HepG2 (cell line): Measurements from ENCODE around the gene SMURF1. TPM values are rescaled to one million over a fixed set of nuclear protein-coding genes. Genes with fewer than 3 reads are reported as not detected.

Experiments used
- CEBPB ChIP-seq: IDR thresholded peaks from 2 replicates; pipeline ENCODE4 v1.6.1; 2011; ENCODE audit warnings: low read depth, low read length, improper control_type of control experiment, borderline replicate concordance
- KDM1A ChIP-seq: IDR thresholded peaks from 2 replicates; pipeline ENCODE4 v1.6.1; 2016; ENCODE audit warnings: missing compliant biosample characterization
- MZF1 ChIP-seq: sonication (generic); formaldehyde crosslinking; IDR thresholded peaks from 2 replicates; pipeline ENCODE4 v1.8.1; 2023; ENCODE audit warnings: mild to moderate bottlenecking, missing genetic modification reagents, borderline replicate concordance
- NR2F1 ChIP-seq, 2 experiments: fragments of 450-650 bp in 1 of 2; formaldehyde crosslinking in 1 of 2; IDR thresholded peaks; 2 replicates each; pipeline versions ENCODE4 v1.5.0 to v1.6.1; 2016 to 2020; ENCODE audit warnings: mild to moderate bottlenecking in 1 of 2, missing compliant biosample characterization in 1 of 2, missing genetic modification reagents in 1 of 2, moderate library complexity in 1 of 2
- PHB2 ChIP-seq: fragments of 450-650 bp; IDR thresholded peaks from 2 replicates; pipeline ENCODE4 v1.6.1; 2018; ENCODE audit not compliant: partially characterized antibody
- ZBTB3 ChIP-seq: sonication (generic); formaldehyde crosslinking; IDR thresholded peaks from 2 replicates; pipeline ENCODE4 v1.4.0; 2020; ENCODE audit warnings: low read depth, mild to moderate bottlenecking, moderate library complexity, missing genetic modification reagents, borderline replicate concordance
- ZFP91 ChIP-seq: sonication (generic); formaldehyde crosslinking; IDR thresholded peaks from 2 replicates; pipeline ENCODE4 v1.9.0; 2022; ENCODE audit warnings: missing genetic modification reagents, mild to moderate bottlenecking, borderline replicate concordance
- ZHX2 ChIP-seq, 2 experiments: sonication (generic) in 1 of 2; formaldehyde crosslinking in 1 of 2; IDR thresholded peaks; 2 replicates each; pipeline versions ENCODE4 v1.6.1 to v1.9.0; 2014 to 2022; ENCODE audit warnings: antibody characterized with exemption in 1 of 2, borderline replicate concordance in 1 of 2, inconsistent platforms in 1 of 2, low read depth in 1 of 2, missing genetic modification reagents in 1 of 2
- ZNF121 ChIP-seq: sonication (generic); formaldehyde crosslinking; IDR thresholded peaks from 2 replicates; pipeline ENCODE4 v1.5.0; 2020; ENCODE audit warnings: mild to moderate bottlenecking, missing genetic modification reagents
- ZNF260 ChIP-seq: sonication (generic); formaldehyde crosslinking; IDR thresholded peaks from 2 replicates; pipeline ENCODE4 v1.4.0; 2020; ENCODE audit warnings: missing genetic modification reagents, low read depth, mild to moderate bottlenecking, borderline replicate concordance
- ZNF292 ChIP-seq: sonication (generic); formaldehyde crosslinking; IDR thresholded peaks from 2 replicates; pipeline ENCODE4 v1.8.1; 2022; ENCODE audit warnings: mild to moderate bottlenecking, low read depth, missing genetic modification reagents, borderline replicate concordance
- ZNF574 ChIP-seq: sonication (generic); formaldehyde crosslinking; IDR thresholded peaks from 2 replicates; pipeline ENCODE4 v1.4.0; 2020; ENCODE audit warnings: missing genetic modification reagents
- ZNF678 ChIP-seq: sonication (generic); formaldehyde crosslinking; IDR thresholded peaks from 2 replicates; pipeline ENCODE4 v1.4.0; 2020; ENCODE audit warnings: mild to moderate bottlenecking, missing genetic modification reagents
- ZNF766 ChIP-seq: sonication (generic); formaldehyde crosslinking; IDR thresholded peaks from 2 replicates; pipeline ENCODE4 v1.5.0; 2020; ENCODE audit warnings: missing genetic modification reagents, borderline replicate concordance
- ZNF850 ChIP-seq: sonication (generic); formaldehyde crosslinking; conservative IDR thresholded peaks from 2 replicates; pipeline ENCODE4 v1.9.0; 2021; ENCODE audit warnings: mild to moderate bottlenecking, missing genetic modification reagents
- polyA plus RNA-seq, 8 experiments: library from polyadenylated mRNA; depleted of rRNA in 3 of 8; stranded (reverse) in 7 of 8; unstranded in 1 of 8; fragments of >200 nt; fragmentation: Illumina TruSeq in 4 of 8; extraction: Trizol in 4 of 8; gene quantifications; 2 replicates each; pipeline versions ENCODE4 v1.2.1 to v1.2.3, GENCODE V29; 2011 to 2016; ENCODE audit warnings: low read depth in 4 of 8, missing spikeins in 1 of 8, mixed read lengths in 1 of 8; ENCODE audit not compliant: insufficient read depth in 1 of 8
- total RNA-seq, 5 experiments: library from RNA; depleted of rRNA; stranded (reverse); fragments of >200 nt; fragmentation: Illumina TruSeq; extraction: Trizol; gene quantifications; 2 replicates each; pipeline ENCODE4 v1.2.3, GENCODE V29; 2016; ENCODE audit warnings: low read depth in 1 of 5
- TF ChIP-seq, protein P1 (sequence below): IDR thresholded peaks from 2 replicates; pipeline ENCODE4 v1.6.1; 2012; ENCODE audit warnings: inconsistent platforms
- TF ChIP-seq, protein P2 (sequence below): sonication (generic); formaldehyde crosslinking; IDR thresholded peaks from 2 replicates; pipeline ENCODE4 v1.5.0; 2020; ENCODE audit warnings: missing genetic modification reagents

The SMURF1 gene
- total and polyA plus RNA-seq, 2 of the 13 experiments (the other 11 are each of a cell fraction or from before 2014, with no cell fraction given): 8.3 to 11.1 TPM

- no peak for TF ChIP-seq ZHX2 (IDR thresholded peaks at IDR 0.05; ENCODE audit: low read depth)
- TF ChIP-seq ZHX2 (CRISPR knock-in tag; IDR thresholded peaks at IDR 0.05; ENCODE audit: borderline replicate concordance): no peak
- peak; percentile 61; the same call in 1 of the 2 replicates for TF ChIP-seq ZNF678 (CRISPR knock-in tag)
- peak; percentile 85 to 94 for TF ChIP-seq NR2F1 (CRISPR knock-in tag; IDR thresholded peaks at IDR 0.05)
- TF ChIP-seq, protein P1, sequence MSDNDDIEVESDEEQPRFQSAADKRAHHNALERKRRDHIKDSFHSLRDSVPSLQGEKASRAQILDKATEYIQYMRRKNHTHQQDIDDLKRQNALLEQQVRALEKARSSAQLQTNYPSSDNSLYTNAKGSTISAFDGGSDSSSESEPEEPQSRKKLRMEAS: peak; percentile 41; the same call in 1 of the 2 replicates
- no peak for TF ChIP-seq ZNF260 (CRISPR knock-in tag)
- TF ChIP-seq ZBTB3: peak; percentile 35; the same call in 1 of the 2 replicates
- peak; percentile 45; the same call in 1 of the 2 replicates for TF ChIP-seq ZNF574 (CRISPR knock-in tag)
- 0 out of 2 replicates have a peak, but pooled peaks have one; percentile 25 for TF ChIP-seq MZF1 (CRISPR knock-in tag)
- no peak for TF ChIP-seq ZFP91 (CRISPR knock-in tag)
- TF ChIP-seq ZNF121 (CRISPR knock-in tag): peak; percentile 13; the same call in 1 of the 2 replicates
- TF ChIP-seq ZNF292 (CRISPR knock-in tag): peak; percentile 93
- peak; percentile 76; the same call in 1 of the 2 replicates for TF ChIP-seq KDM1A (CRISPR knock-in tag)
- TF ChIP-seq ZNF766 (CRISPR knock-in tag): peak; percentile 49; the same call in 1 of the 2 replicates
- no peak for TF ChIP-seq ZNF850 (CRISPR knock-in tag)
- TF ChIP-seq CEBPB: peak; percentile 91
- TF ChIP-seq PHB2: no peak
- TF ChIP-seq, protein P2, sequence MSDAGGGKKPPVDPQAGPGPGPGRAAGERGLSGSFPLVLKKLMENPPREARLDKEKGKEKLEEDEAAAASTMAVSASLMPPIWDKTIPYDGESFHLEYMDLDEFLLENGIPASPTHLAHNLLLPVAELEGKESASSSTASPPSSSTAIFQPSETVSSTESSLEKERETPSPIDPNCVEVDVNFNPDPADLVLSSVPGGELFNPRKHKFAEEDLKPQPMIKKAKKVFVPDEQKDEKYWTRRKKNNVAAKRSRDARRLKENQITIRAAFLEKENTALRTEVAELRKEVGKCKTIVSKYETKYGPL (CRISPR knock-in tag): no peak
These were observed 26.8 kb upstream of the SMURF1 start (continued) for GRCh38 chr7:99170730-99171074.
